ENCODE results near the gene SELENOO.

The SELENOO gene

GRCh38 chr22:50184004-50184901, 16.6 kb upstream of the SELENOO start:
- Histone ChIP-seq H3K9ac (ENCODE audit: low read depth, low read length) (no peak overlapping the region), H3K27me3 (ENCODE audit: insufficient read depth, low read length, poor library complexity) (no peaks in the 10 kb centered on the region), H3K36me3 (ENCODE audit: insufficient read depth, low read length) (peaks cover 11% of the 10 kb centered on the region), H3K79me2 (ENCODE audit: insufficient read depth, low read length) (peaks cover 36% of the 10 kb centered on the region), H3K9me3 (ENCODE audit: insufficient read depth, low read length, severe bottlenecking) (no peaks in the 10 kb centered on the region), H2AFZ (ENCODE audit: low read depth, low read length) (no peak overlapping the region), H3K27ac (ENCODE audit: low read length) (no peak overlapping the region), H3K4me2 (ENCODE audit: insufficient read depth, low read length) (no peak overlapping the region), H3K4me3 (ENCODE audit: low read depth in 1 of 2, low read length in 2 of 2) (no peak overlapping the region), H3K4me1 (ENCODE audit: insufficient read depth, low read length) (peaks cover 32% of the 10 kb centered on the region), H4K20me1 (ENCODE audit: insufficient read depth, low read length) (peaks cover 22% of the 10 kb centered on the region)
- no peak for TF ChIP-seq EZH2 (IDR thresholded peaks at IDR 0.05; ENCODE audit: borderline replicate concordance, low read depth, low read length, severe bottlenecking)
- TF ChIP-seq, protein P1, sequence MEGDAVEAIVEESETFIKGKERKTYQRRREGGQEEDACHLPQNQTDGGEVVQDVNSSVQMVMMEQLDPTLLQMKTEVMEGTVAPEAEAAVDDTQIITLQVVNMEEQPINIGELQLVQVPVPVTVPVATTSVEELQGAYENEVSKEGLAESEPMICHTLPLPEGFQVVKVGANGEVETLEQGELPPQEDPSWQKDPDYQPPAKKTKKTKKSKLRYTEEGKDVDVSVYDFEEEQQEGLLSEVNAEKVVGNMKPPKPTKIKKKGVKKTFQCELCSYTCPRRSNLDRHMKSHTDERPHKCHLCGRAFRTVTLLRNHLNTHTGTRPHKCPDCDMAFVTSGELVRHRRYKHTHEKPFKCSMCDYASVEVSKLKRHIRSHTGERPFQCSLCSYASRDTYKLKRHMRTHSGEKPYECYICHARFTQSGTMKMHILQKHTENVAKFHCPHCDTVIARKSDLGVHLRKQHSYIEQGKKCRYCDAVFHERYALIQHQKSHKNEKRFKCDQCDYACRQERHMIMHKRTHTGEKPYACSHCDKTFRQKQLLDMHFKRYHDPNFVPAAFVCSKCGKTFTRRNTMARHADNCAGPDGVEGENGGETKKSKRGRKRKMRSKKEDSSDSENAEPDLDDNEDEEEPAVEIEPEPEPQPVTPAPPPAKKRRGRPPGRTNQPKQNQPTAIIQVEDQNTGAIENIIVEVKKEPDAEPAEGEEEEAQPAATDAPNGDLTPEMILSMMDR (IDR thresholded peaks at IDR 0.05; ENCODE audit: borderline replicate concordance, extremely low read depth, low read length, poor library complexity, severe bottlenecking): no peak
- ATAC-seq (ENCODE audit: insufficient read depth, low read depth) (no peak), DNase-seq (no peak)

DNA sequence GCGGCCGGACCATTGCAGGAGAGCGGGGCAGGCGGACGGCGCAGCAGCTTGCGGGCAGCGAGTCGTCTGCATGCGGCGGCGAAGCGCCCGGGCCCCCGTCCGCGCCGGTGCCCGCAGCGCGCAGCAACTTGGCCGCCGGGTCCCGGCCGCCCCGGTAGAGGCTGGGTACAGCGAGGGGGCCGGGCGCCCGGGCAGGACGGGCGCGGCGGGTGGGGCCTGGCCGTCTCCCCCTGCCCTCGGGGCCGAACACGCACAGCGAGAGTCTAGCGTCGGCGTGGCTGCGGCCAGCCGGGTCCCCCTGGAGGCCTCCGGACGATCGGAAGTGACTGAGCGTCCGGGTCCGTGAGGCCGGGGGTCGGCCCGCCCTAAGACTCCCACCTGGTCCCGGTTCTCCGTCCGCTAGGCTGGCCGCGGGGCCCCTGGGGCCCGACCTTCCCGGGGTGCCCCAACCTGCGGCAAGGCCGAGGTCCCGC, 15.9 kb upstream of the SELENOO start:
- TF ChIP-seq, protein P1 (IDR thresholded peaks at IDR 0.05; ENCODE audit: borderline replicate concordance, extremely low read depth, low read length, poor library complexity, severe bottlenecking): no peak
- TF ChIP-seq EZH2 (IDR thresholded peaks at IDR 0.05; ENCODE audit: borderline replicate concordance, low read depth, low read length, severe bottlenecking): no peak
- H3K4me2 ChIP-seq (ENCODE audit: insufficient read depth, low read length): peak overlapping the region; percentile 84
- H3K9me3 ChIP-seq (ENCODE audit: insufficient read depth, low read length, severe bottlenecking): no peaks in the 10 kb centered on the region
- H3K27ac ChIP-seq (ENCODE audit: low read length): peak overlapping the region; percentile 92
- peaks cover 15% of the 10 kb centered on the region for H3K36me3 ChIP-seq (ENCODE audit: insufficient read depth, low read length)
- H2AFZ ChIP-seq (ENCODE audit: low read depth, low read length): peak overlapping the region; percentile 98
- ATAC-seq (ENCODE audit: insufficient read depth, low read depth): no peak
- H4K20me1 ChIP-seq (ENCODE audit: insufficient read depth, low read length): peaks cover 29% of the 10 kb centered on the region
- peaks cover 43% of the 10 kb centered on the region for H3K79me2 ChIP-seq (ENCODE audit: insufficient read depth, low read length)
- peaks cover 38% of the 10 kb centered on the region for H3K4me1 ChIP-seq (ENCODE audit: insufficient read depth, low read length)
- H3K9ac ChIP-seq (ENCODE audit: low read depth, low read length): peak overlapping the region; percentile 61
- DNase-seq: no peak
- H3K4me3 ChIP-seq (ENCODE audit: low read depth in 1 of 2, low read length in 2 of 2): peak overlapping the region in 1 of 2 experiments; percentile 69; a peak in 2 of 4 replicates
- H3K27me3 ChIP-seq (ENCODE audit: insufficient read depth, low read length, poor library complexity): no peaks in the 10 kb centered on the region

DNA sequence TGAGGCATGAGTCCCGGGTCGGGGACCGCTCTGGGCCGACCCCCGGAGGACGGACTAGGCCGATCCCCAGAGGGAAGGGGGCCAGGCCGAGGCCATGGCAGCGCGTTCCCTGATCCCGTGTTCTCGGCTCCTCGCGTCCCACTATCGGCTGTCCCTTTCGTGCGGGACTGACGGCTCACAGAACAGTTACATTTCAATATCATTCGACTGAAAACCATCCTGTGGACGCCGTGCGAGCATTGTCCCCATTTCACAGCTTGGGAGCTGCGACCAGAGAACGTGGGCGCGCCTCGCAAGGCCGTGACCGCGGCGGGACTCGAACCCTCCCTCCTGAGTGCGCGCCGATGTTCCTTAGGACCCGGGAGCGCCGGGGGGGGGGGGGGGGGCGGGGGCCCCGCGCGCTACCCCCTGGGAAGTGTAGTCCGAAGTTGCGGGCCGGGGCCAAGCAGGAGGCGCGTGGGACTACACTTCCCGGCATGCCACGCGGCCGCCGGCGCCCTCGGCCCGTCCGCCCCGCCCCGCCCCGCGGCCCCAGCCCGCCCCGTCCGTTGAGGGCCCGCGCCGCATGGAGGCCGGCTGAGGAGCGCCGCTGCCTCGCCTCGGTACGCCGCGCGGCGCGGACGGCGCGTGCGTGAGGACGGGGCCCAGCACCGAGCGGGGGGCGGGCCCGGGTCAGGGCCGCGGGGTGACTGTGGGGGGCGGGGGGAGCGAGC, 15.3 kb upstream of the SELENOO start, which contains the start of gene TRABD:
Gene TRABD, plus strand, starts transcription at position 539 of the 713 bp plus-strand sequence. CDS start 7,148 bp downstream, outside the sequence.
- ATAC-seq (ENCODE audit: insufficient read depth, low read depth): peak; percentile 87
- DNase-seq: peak; percentile 90
- no peaks in the 10 kb centered on the region for H3K9me3 ChIP-seq (ENCODE audit: insufficient read depth, low read length, severe bottlenecking)
- TF ChIP-seq EZH2 (IDR thresholded peaks at IDR 0.05; ENCODE audit: borderline replicate concordance, low read depth, low read length, severe bottlenecking): no peak
- TF ChIP-seq, protein P1 (IDR thresholded peaks at IDR 0.05; ENCODE audit: borderline replicate concordance, extremely low read depth, low read length, poor library complexity, severe bottlenecking): no peak
- peaks cover 49% of the 10 kb centered on the region for H3K79me2 ChIP-seq (ENCODE audit: insufficient read depth, low read length)
- peak within 1 kb of the TSS; percentile 69 to 89; a peak in 3 of 4 replicates for H3K4me3 ChIP-seq (ENCODE audit: low read depth in 1 of 2, low read length in 2 of 2)
- peak within 1 kb of the TSS; percentile 92 for H3K27ac ChIP-seq (ENCODE audit: low read length)
- H3K4me1 ChIP-seq (ENCODE audit: insufficient read depth, low read length): peaks cover 44% of the 10 kb centered on the region
- H4K20me1 ChIP-seq (ENCODE audit: insufficient read depth, low read length): peaks cover 35% of the 10 kb centered on the region
- peak within 1 kb of the TSS; percentile 90 for H3K4me2 ChIP-seq (ENCODE audit: insufficient read depth, low read length)
- no peaks in the 10 kb centered on the region for H3K27me3 ChIP-seq (ENCODE audit: insufficient read depth, low read length, poor library complexity)
- H3K9ac ChIP-seq (ENCODE audit: low read depth, low read length): peak within 1 kb of the TSS; percentile 80
- H3K36me3 ChIP-seq (ENCODE audit: insufficient read depth, low read length): peaks cover 18% of the 10 kb centered on the region
- H2AFZ ChIP-seq (ENCODE audit: low read depth, low read length): peak within 1 kb of the TSS; percentile 98

All from DND-41 (cell line).